IMR-90 (cell line): Measurements from ENCODE around the gene GNAI3.

ENCODE experiments used
- BHLHE40 ChIP-seq: fragments of 150-350 bp; IDR thresholded peaks from 2 replicates; pipeline ENCODE4 v1.6.1; 2016; ENCODE audit warnings: mild to moderate bottlenecking, low read depth, low read length
- CHD1 ChIP-seq: IDR thresholded peaks from 2 replicates; pipeline ENCODE4 v1.6.1; 2012; ENCODE audit warnings: low read depth, low read length, improper control_type of control experiment
- FOS ChIP-seq: fragments of 150-350 bp; IDR thresholded peaks from 2 replicates; pipeline ENCODE4 v1.6.1; 2016; ENCODE audit warnings: low read depth, low read length
- MAFK ChIP-seq: IDR thresholded peaks from 2 replicates; pipeline ENCODE4 v1.6.1; 2012; ENCODE audit warnings: low read depth, low read length, improper control_type of control experiment
- POLR2A ChIP-seq: IDR thresholded peaks from 2 replicates; pipeline ENCODE4 v1.6.1; 2012; ENCODE audit warnings: mild to moderate bottlenecking, low read depth, low read length
- RAD21 ChIP-seq: IDR thresholded peaks from 2 replicates; pipeline ENCODE4 v1.6.1; 2012; ENCODE audit warnings: low read length, improper control_type of control experiment
- RCOR1 ChIP-seq: IDR thresholded peaks from 2 replicates; pipeline ENCODE4 v1.6.1; 2012; ENCODE audit warnings: mild to moderate bottlenecking, low read length, improper control_type of control experiment; ENCODE audit not compliant: insufficient replicate concordance
- RFX5 ChIP-seq: IDR thresholded peaks from 2 replicates; pipeline ENCODE4 v1.8.0; 2012; ENCODE audit warnings: low read depth, mild to moderate bottlenecking, low read length, moderate library complexity
- SMC3 ChIP-seq: fragments of 150-350 bp; IDR thresholded peaks from 2 replicates; pipeline ENCODE4 v1.6.1; 2016; ENCODE audit warnings: low read depth, mild to moderate bottlenecking, antibody characterized with exemption, low read length, moderate library complexity
- TF ChIP-seq, protein P1 (sequence below): conservative IDR thresholded peaks from 2 replicates; pipeline ENCODE4 v1.5.1; 2012; ENCODE audit warnings: mild to moderate bottlenecking, low read depth, low read length, improper control_type of control experiment

DNA sequence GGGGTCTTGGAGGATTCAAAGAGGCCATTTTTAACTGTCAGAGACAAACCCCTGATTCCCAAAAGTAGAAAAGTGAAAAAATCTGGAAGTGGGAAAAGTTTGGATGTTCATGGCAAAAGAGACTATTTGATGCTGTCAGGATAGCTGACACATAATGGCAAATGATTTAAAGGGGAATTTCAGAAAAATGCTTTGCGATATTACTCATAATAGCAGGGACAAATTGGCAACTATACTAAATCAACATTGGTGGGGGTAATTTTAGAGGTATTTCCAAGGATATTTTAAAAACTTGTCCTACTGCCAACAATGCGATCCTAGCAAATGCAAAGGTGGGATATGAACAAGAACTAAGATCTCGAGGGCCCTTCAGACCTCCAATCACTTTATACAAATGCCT, 102.2 kb downstream of the GNAI3 start:
- TF ChIP-seq, protein P1, sequence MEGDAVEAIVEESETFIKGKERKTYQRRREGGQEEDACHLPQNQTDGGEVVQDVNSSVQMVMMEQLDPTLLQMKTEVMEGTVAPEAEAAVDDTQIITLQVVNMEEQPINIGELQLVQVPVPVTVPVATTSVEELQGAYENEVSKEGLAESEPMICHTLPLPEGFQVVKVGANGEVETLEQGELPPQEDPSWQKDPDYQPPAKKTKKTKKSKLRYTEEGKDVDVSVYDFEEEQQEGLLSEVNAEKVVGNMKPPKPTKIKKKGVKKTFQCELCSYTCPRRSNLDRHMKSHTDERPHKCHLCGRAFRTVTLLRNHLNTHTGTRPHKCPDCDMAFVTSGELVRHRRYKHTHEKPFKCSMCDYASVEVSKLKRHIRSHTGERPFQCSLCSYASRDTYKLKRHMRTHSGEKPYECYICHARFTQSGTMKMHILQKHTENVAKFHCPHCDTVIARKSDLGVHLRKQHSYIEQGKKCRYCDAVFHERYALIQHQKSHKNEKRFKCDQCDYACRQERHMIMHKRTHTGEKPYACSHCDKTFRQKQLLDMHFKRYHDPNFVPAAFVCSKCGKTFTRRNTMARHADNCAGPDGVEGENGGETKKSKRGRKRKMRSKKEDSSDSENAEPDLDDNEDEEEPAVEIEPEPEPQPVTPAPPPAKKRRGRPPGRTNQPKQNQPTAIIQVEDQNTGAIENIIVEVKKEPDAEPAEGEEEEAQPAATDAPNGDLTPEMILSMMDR = no peak
- TF ChIP-seq POLR2A (no peak), RAD21 (no peak), SMC3 (no peak), BHLHE40 (no peak), CHD1 (no peak), RFX5 (no peak), FOS (no peak), MAFK (no peak), RCOR1 (no peak)
